HG02870 (cell line): Measurements from ENCODE around the gene FTO.

Source experiments
- ATAC-seq: cut with Tn5 transposase; IDR thresholded peaks from one replicate; pipeline ENCODE4 v1.9.1; 2021; ENCODE audit warnings: mild to moderate bottlenecking, moderate library complexity; ENCODE audit not compliant: unreplicated experiment

The FTO gene

DNA sequence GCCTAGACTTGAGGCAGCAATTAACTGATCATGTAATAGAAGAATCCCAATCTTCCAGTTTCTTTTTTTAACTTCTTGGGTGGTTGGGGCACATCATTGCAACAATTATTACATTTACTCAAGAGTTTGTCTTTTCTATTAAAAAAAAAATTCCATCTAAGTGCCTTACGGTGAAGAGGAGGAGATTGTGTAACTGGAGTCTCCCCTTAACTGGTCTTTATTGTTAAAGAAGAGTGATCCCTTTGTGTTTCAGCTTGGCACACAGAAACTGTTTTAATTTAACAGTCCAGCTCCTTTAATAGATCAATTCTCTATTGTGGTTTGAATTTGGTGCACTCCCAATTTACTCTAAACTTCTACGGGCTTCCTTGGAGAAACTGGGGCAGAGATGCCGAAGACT lies 75.2 kb downstream of the FTO start:
- ATAC-seq, result no peak

GRCh38 chr16:53780051-53780450 lies 76.1 kb downstream of the FTO start:
- ATAC-seq, result no peak

DNA sequence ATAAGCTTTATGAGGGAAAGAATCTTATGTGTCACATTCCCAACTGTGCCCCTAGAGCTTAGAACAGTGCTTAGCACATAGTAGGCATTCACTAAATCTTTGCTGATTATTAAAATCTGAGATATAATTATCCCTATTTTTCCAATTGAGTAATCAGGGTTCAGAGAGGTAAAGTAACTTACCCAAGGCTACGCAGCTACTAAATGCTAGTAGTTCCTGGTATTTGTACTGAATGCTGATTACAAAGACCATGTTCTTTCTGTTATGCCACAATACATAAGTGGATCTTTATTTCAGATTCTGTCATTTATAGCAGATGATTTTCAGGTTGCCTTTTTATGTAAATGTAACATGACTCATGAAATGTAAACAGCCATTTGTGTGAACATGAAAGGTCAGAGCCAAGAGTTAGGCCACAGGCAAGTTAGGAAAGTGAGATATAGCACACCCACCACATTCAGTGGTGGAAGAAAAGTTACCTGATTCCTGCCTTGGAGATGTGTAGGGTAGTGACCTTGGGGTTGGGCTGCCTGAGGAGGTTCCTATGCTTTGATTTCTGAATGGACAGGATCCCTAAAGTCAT lies 77.2 kb downstream of the FTO start:
- ATAC-seq, result peak; percentile 50

- ATAC-seq, result no peak
Observed at GRCh38 chr16:53782148-53782547, 78.2 kb downstream of the FTO start.

GRCh38 chr16:53784291-53784690 lies 80.3 kb downstream of the FTO start:
- ATAC-seq, result no peak

DNA sequence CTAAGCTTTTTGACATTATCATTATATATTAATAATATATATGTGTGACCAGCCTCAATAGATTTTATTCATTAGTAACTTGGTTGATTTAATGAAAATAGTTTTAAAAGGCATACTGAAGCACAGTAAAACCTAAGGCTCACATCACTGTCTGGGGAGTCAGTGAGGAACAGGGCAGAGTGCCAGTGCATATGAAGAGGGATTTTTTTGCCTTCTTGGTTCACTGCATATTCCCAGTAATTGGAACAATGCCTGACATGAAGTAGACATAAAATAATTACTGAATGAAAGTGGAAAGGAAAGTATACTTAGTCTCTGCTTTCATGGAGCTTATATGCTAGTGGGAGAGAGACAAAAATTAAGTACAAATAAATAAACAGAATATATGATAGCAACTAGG lies 81.1 kb downstream of the FTO start:
- no peak for ATAC-seq

- no peak for ATAC-seq
Observed at GRCh38 chr16:53785916-53786315, 82.0 kb downstream of the FTO start.

DNA sequence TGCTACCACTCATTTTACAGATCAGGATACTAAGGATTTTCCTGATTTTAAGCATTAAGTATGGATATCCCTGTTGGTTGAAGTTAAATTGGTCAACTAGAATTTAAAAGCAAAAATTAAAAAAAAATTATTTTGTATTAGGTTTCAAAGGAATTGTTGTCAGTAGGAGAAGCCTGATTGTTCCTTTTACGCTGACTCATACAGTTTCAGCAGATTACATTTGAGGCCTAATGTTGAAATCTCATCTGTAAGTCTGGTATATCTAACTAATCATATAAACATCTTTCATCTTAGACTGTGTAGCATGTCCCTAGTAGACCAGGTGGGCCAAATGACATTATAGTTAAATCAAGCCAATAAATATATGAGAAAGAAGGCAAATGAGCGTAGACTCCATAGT lies 83.5 kb downstream of the FTO start:
- no peak for ATAC-seq

- no peak for ATAC-seq
Observed at GRCh38 chr16:53789137-53789536, 85.2 kb downstream of the FTO start.

DNA sequence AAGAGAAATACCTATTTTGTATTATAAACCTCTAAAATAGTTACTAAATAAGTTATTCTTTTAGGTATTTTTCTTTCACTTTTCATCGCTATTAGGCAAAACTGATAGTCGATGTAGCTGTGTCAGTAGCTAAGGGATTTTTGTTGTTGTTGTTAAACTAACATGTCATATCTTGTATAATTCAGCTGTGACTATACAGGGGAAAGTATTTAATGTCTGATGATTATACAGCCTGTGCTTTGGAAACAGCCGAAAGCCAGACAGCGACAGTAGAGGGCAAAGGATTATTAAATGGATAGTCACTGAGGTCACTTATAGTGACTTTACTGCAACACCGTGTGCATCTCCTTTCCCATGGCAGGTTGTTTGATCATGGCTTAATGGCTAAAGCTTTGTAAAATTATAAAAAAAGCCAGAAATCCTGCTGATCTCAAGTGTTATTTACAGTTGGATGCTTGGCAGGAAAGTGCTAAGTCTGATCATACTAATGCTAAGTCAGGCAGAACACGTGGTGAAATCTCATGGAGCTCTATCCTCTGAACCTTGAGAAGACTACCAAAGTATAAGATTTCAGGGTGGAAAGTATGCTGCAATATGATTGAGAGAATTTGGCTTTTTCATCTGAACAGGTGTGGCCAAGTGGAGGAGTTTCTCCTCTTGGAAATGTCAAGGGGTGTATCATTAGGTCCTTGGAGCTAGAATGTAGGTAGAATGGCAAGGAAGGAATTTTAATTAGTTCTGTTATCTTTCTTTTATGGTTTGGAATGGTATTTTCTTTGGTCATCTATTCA lies 88.4 kb downstream of the FTO start:
- ATAC-seq, result no peak

DNA sequence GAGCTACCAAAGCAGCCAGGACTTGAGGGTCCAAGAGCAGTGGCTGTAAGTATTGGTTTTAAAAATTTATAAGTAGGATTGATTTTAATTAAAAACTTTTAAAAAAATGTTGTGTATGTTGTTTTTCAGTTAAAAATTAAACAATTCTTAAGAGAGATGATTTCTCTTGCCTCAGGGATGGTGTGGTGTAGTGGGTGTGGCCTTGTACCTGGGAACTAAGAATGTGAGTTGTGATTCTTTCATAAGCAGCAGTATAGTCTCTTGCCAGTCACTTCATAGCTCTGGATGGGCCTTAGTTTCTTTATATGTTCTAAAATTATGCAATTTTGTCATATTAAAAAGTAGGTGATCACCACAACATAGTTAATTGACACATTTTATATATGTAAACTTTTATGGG lies 99.5 kb downstream of the FTO start:
- no peak for ATAC-seq

DNA sequence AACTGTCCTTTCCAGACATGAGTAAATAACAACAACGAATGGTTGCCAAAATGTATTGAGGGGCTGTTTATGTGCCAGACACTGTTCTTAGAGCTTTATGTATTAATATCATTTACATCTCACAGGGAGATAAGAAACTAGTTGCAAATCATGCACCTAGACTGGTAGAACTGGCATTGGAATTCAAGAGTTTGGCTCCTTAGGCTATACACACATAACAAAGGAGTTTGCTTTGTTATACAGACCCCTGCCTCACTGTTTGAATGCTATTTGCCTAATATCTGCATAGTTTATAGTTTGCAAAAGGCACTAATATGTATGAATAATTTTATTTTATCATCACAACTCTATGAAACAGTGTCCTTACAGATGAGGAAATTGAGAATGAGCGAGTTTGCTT lies 100.0 kb downstream of the FTO start:
- no peak for ATAC-seq

GRCh38 chr16:53804467-53804866 lies 100.5 kb downstream of the FTO start:
- no peak for ATAC-seq

- no peak for ATAC-seq
Observed at GRCh38 chr16:53805113-53805512, 101.2 kb downstream of the FTO start.

- ATAC-seq, result no peak
Observed at GRCh38 chr16:53805752-53806151, 101.8 kb downstream of the FTO start.

DNA sequence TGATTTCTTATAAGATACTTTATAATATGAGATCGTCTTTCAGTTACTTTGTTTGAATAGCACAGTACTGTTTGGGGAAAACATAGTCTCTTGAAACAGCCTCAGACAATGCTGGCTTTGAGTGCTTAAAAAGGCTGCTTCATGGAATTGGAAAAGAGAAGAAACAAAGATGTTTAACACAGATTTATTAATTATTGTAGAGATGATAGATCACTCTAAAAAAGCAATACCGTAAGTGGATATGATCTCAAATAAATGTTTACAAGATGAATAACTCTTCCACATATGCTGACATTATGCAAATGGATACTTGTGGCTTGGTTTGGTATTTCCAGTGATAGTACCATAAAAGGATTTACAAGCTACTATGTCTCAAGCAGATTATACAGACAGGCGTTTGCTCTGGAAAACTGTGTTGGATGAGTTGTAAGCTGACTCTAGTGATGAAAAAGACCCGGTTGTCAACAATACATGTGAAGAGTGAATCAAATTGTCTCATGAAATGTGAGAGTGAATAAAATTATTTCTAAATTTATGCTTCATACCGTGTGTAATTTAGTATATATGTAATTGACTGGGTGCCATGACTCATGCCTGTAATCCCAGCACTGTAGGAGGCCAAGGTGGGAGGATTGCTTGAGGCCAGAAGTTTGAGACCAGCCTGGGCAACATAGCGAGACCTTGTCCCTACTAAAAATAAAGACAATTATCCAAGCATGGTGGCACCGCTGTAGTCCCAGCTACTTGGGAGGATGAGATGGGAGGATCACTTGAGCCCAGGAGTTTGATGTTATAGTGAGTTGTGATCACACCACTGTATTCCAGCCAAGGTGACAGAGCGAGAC lies 105.4 kb downstream of the FTO start:
- no peak for ATAC-seq

DNA sequence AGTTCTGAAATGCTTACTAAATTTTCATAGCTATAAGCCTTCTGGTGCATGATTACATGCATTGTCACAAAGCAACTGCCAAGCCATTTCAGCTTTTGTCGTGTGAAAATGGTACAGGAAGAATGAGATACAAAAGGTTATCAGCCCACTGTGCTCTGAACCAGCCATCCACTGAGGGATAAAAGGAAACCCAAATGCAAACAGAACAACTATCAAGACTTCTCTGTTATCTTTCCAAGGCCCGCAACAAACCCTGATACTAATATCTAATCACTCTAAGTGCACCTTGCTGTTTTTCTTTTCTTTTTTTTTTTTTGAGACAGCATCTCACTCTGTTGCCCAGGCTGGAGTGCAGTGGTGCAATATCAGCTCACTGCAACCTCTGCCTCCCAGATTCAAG lies 109.0 kb downstream of the FTO start:
- ATAC-seq, result no peak

DNA sequence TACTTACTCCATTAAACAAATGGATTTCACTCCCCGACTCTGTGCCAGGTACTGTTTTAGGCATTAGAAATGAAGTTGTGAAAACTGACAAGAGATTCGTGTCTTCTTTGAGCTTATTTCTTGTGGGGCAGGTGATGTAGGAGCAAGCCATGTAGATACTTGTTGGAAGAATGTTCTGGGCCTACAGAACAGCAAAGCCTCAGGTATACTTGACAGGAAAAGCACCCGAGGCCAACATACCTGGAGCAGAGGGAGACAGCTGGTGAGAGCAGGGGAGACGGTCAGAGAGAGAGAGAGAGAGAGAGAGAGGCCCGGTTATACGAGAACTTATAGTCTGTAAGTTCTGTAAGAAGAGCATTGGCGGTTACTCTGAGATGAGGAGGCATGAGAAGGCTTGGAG lies 110.8 kb downstream of the FTO start:
- no peak for ATAC-seq

GRCh38 chr16:53816211-53816836 lies 112.4 kb downstream of the FTO start:
- no peak for ATAC-seq

DNA sequence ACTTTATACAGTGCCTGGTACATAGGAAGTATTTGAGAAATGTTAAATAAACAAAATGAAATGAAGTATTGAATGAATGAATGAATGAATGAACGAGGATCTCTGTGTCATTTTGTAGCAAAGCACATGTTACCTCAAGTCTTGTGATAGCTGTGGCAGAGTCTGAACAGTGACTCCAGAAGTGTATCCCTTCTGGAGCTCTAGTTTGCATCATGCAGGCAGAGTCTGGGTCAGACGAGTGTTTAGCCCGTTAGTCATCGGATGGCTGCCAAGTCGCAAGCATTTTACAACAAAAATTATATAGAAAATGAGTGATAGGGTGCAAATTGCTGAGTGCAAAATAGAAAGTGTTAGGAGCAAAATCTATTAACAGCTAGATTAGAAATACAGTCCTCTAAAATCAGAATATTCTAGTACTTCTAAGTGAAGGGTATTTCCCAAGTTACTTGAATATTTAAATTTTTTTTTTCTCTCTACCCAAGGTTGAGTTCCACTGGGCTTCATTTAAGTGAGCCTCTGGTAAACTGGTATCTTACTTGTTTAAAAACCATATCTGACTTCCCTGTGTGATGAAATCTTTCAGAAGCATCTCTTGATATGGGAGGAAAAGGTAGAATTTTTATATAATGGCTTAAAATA lies 113.3 kb downstream of the FTO start:
- no peak for ATAC-seq
